MM.1S (cell line): ENCODE results near the gene CHN2.

Experiments used
- EZH2 ChIP-seq: fragments of 300-600 bp; sonication (generic); optimal IDR thresholded peaks from 2 replicates; pipeline ENCODE3; 2017; ENCODE audit warnings: low read depth, mild to moderate bottlenecking, antibody characterized with exemption, low read length, mixed read lengths
- EZH2phosphoT487 ChIP-seq: fragments of 300-600 bp; sonication (generic); IDR thresholded peaks from 2 replicates; pipeline ENCODE4 v1.6.1; 2018; ENCODE audit warnings: antibody characterized with exemption, low read length
- TF ChIP-seq, protein P1 (sequence below): fragments of 300-600 bp; sonication (generic); IDR thresholded peaks from 2 replicates; pipeline ENCODE4 v1.5.1; 2016; ENCODE audit warnings: antibody characterized with exemption, low read length, mixed read lengths

DNA sequence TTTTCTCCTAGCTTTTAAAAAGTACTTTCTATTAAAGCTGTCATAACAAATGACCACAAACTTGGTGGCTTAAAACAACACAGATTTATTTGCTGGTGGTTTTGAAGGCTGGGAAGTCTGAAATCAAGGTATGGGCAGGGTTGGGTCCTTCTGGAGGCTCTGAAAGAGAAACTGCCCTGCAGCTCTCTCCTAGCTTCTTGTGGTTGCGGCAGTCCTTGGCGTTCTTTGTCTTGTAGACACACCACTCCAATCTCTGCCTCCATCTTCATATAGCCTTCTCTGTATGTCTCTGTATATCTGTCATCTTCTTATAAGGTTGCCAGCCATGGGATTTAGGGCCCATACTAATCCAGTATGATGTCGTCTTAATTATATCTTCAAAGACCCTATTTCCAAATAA lies 289.7 kb downstream of the CHN2 start:
- TF ChIP-seq, protein P1, sequence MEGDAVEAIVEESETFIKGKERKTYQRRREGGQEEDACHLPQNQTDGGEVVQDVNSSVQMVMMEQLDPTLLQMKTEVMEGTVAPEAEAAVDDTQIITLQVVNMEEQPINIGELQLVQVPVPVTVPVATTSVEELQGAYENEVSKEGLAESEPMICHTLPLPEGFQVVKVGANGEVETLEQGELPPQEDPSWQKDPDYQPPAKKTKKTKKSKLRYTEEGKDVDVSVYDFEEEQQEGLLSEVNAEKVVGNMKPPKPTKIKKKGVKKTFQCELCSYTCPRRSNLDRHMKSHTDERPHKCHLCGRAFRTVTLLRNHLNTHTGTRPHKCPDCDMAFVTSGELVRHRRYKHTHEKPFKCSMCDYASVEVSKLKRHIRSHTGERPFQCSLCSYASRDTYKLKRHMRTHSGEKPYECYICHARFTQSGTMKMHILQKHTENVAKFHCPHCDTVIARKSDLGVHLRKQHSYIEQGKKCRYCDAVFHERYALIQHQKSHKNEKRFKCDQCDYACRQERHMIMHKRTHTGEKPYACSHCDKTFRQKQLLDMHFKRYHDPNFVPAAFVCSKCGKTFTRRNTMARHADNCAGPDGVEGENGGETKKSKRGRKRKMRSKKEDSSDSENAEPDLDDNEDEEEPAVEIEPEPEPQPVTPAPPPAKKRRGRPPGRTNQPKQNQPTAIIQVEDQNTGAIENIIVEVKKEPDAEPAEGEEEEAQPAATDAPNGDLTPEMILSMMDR = no peak
- TF ChIP-seq EZH2 (no peak), EZH2phosphoT487 (no peak)
